ENCODE measurements around the gene ALDH4A1.

Gene ALDH4A1

DNA sequence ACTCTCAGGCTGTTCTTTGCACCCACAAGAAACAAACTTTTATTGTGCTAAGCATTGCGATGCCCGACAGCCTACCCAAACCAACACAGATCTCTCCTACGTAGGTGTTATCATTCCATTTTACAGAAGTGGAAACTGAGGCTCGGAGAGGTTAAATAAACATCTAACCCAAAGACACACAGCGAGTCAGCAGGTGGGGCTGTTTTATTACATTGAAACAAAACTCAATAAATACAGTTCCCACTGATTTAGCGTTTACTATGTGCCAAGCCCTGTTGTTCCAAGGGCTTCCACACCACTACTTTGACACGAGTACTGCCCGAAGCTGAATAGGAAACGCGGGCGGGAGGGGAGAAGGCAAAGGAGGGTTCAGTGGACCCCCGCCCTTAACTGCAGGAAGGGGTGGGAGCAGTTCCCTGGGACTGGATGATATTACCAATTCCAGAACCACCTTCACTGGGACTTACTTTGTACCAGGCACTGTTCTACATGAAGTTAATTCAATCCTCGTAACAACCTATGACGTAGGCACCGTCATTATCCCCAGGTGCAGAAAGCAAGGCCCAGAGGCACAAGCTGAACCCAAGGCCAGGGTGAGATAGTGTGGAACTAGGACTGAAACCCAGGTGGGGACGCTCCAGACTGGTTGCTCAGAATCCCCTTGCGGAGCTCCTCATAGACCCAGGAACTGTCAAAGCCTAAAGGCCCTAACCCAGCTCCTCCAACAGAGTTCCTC lies 19.3 kb upstream of the ALDH4A1 start:
- no peak for DNase-seq
- H3K9me3 ChIP-seq (replicated peaks; ENCODE audit: insufficient read depth, low read length) = no peaks in the 10 kb centered on the region
- no peak overlapping the region for H2AFZ ChIP-seq (ENCODE audit: low read length)
- no peaks in the 10 kb centered on the region for H3K9me2 ChIP-seq (replicated peaks; ENCODE audit: insufficient read depth, low read length)
- H3K36me3 ChIP-seq (replicated peaks; ENCODE audit: insufficient read depth, low read length) = no peaks in the 10 kb centered on the region
- H3K9ac ChIP-seq (ENCODE audit: low read length) = no peak overlapping the region
- H3F3A ChIP-seq (ENCODE audit: insufficient read depth, low read length) = peaks cover 6% of the 10 kb centered on the region
- no peak overlapping the region for H3K27ac ChIP-seq (ENCODE audit: low read length)
- H3K4me2 ChIP-seq (ENCODE audit: low read depth, low read length) = no peak overlapping the region
- peaks cover 5% of the 10 kb centered on the region for H3K4me1 ChIP-seq (ENCODE audit: low read length)
- H3K79me2 ChIP-seq (ENCODE audit: low read length) = peaks cover 12% of the 10 kb centered on the region
- H3K27me3 ChIP-seq (replicated peaks; ENCODE audit: insufficient read depth, low read length) = no peaks in the 10 kb centered on the region
- no peaks in the 10 kb centered on the region for H4K20me1 ChIP-seq (ENCODE audit: insufficient read depth, low read length)
- TF ChIP-seq EZH2 (optimal IDR thresholded peaks at IDR 0.05; ENCODE audit: low read depth, low read length) (no peak), EZH2phosphoT487 (IDR thresholded peaks at IDR 0.05; ENCODE audit: low read length) (no peak)
- TF ChIP-seq, protein P1, sequence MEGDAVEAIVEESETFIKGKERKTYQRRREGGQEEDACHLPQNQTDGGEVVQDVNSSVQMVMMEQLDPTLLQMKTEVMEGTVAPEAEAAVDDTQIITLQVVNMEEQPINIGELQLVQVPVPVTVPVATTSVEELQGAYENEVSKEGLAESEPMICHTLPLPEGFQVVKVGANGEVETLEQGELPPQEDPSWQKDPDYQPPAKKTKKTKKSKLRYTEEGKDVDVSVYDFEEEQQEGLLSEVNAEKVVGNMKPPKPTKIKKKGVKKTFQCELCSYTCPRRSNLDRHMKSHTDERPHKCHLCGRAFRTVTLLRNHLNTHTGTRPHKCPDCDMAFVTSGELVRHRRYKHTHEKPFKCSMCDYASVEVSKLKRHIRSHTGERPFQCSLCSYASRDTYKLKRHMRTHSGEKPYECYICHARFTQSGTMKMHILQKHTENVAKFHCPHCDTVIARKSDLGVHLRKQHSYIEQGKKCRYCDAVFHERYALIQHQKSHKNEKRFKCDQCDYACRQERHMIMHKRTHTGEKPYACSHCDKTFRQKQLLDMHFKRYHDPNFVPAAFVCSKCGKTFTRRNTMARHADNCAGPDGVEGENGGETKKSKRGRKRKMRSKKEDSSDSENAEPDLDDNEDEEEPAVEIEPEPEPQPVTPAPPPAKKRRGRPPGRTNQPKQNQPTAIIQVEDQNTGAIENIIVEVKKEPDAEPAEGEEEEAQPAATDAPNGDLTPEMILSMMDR (IDR thresholded peaks at IDR 0.05; ENCODE audit: low read length) = no peak
- no peak overlapping the region for H3K4me3 ChIP-seq (ENCODE audit: low read length)

DNA sequence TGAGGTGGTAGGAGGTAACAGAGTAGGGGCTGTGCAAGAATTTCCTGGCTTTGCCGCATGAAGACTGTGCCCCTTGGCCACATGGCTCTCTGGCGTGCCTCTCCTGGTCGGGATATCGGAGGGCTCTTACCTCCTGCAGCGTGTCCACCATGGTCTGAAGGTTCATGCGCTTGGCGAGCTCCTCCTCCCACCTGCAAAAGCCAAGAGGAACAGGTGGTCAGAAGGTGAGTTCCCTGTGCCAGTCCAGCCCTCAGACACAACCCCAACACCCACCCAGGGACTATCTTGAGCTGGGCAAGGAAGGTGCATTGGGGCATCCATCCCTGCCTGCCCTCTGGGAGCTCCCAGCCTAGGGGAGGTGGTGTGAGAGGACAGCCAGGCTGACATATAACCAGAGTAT lies 18.6 kb upstream of the ALDH4A1 start:
- H3K27me3 ChIP-seq (replicated peaks; ENCODE audit: insufficient read depth, low read length) = no peaks in the 10 kb centered on the region
- H2AFZ ChIP-seq (ENCODE audit: low read length) = no peak overlapping the region
- no peak overlapping the region for H3K9ac ChIP-seq (ENCODE audit: low read length)

DNA sequence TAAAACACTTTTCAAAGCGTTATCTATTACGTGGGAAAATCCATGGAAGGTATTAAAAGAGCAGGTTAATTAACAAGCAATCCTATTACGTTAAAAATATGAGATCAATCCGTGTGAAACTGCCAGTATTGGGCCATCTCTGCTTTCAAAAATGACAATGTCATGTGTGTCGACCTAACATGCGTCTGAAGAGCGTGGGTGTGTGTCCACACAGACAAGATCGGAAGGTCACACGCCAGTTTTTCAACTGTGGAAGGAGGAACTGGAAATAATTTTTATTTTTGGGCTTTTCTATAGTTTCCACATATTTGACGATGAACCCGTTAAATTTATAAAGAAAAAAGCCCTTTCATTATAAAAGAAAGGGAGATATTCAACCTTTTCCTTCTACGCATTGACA lies 17.6 kb upstream of the ALDH4A1 start:
- H3K4me2 ChIP-seq (ENCODE audit: low read depth, low read length) = no peak overlapping the region
- H3K79me2 ChIP-seq (ENCODE audit: low read length) = peaks cover 6% of the 10 kb centered on the region
- H3K9me3 ChIP-seq (replicated peaks; ENCODE audit: insufficient read depth, low read length) = no peaks in the 10 kb centered on the region
- no peaks in the 10 kb centered on the region for H3K27me3 ChIP-seq (replicated peaks; ENCODE audit: insufficient read depth, low read length)
- no peaks in the 10 kb centered on the region for H4K20me1 ChIP-seq (ENCODE audit: insufficient read depth, low read length)
- no peak for DNase-seq
- no peak overlapping the region for H3K27ac ChIP-seq (ENCODE audit: low read length)
- H3K4me3 ChIP-seq (ENCODE audit: low read length) = no peak overlapping the region
- no peak overlapping the region for H3K9ac ChIP-seq (ENCODE audit: low read length)
- no peaks in the 10 kb centered on the region for H3K4me1 ChIP-seq (ENCODE audit: low read length)
- TF ChIP-seq EZH2 (optimal IDR thresholded peaks at IDR 0.05; ENCODE audit: low read depth, low read length) = no peak
- TF ChIP-seq EZH2phosphoT487 (IDR thresholded peaks at IDR 0.05; ENCODE audit: low read length) = no peak
- TF ChIP-seq, protein P1 (IDR thresholded peaks at IDR 0.05; ENCODE audit: low read length) = no peak
- H3F3A ChIP-seq (ENCODE audit: insufficient read depth, low read length) = no peaks in the 10 kb centered on the region
- no peaks in the 10 kb centered on the region for H3K9me2 ChIP-seq (replicated peaks; ENCODE audit: insufficient read depth, low read length)
- H3K36me3 ChIP-seq (replicated peaks; ENCODE audit: insufficient read depth, low read length) = no peaks in the 10 kb centered on the region
- H2AFZ ChIP-seq (ENCODE audit: low read length) = no peak overlapping the region

More for the DNA sequence above, 18.6 kb upstream of the ALDH4A1 start:
- H3K27ac ChIP-seq (ENCODE audit: low read length) = no peak overlapping the region
- TF ChIP-seq EZH2 (optimal IDR thresholded peaks at IDR 0.05; ENCODE audit: low read depth, low read length) (no peak), EZH2phosphoT487 (IDR thresholded peaks at IDR 0.05; ENCODE audit: low read length) (no peak)
- TF ChIP-seq, protein P1 (IDR thresholded peaks at IDR 0.05; ENCODE audit: low read length) = no peak
- H4K20me1 ChIP-seq (ENCODE audit: insufficient read depth, low read length) = no peaks in the 10 kb centered on the region
- H3K9me3 ChIP-seq (replicated peaks; ENCODE audit: insufficient read depth, low read length) = no peaks in the 10 kb centered on the region
- no peak for DNase-seq
- no peaks in the 10 kb centered on the region for H3K9me2 ChIP-seq (replicated peaks; ENCODE audit: insufficient read depth, low read length)
- peaks cover 12% of the 10 kb centered on the region for H3K79me2 ChIP-seq (ENCODE audit: low read length)
- H3K4me3 ChIP-seq (ENCODE audit: low read length) = no peak overlapping the region
- no peaks in the 10 kb centered on the region for H3F3A ChIP-seq (ENCODE audit: insufficient read depth, low read length)
- H3K4me2 ChIP-seq (ENCODE audit: low read depth, low read length) = no peak overlapping the region
- H3K36me3 ChIP-seq (replicated peaks; ENCODE audit: insufficient read depth, low read length) = no peaks in the 10 kb centered on the region
- no peaks in the 10 kb centered on the region for H3K4me1 ChIP-seq (ENCODE audit: low read length)
